ENCODE data around the gene RGL1.
A peak's percentile ranks its signal among the peaks of the same experiment; 100 is the strongest.
"Not testable (repeated sequence)": the region's sequence is repeated elsewhere in the genome, so short reads cannot be mapped to it uniquely, and the experiment has no call there.

Gene RGL1

DNA sequence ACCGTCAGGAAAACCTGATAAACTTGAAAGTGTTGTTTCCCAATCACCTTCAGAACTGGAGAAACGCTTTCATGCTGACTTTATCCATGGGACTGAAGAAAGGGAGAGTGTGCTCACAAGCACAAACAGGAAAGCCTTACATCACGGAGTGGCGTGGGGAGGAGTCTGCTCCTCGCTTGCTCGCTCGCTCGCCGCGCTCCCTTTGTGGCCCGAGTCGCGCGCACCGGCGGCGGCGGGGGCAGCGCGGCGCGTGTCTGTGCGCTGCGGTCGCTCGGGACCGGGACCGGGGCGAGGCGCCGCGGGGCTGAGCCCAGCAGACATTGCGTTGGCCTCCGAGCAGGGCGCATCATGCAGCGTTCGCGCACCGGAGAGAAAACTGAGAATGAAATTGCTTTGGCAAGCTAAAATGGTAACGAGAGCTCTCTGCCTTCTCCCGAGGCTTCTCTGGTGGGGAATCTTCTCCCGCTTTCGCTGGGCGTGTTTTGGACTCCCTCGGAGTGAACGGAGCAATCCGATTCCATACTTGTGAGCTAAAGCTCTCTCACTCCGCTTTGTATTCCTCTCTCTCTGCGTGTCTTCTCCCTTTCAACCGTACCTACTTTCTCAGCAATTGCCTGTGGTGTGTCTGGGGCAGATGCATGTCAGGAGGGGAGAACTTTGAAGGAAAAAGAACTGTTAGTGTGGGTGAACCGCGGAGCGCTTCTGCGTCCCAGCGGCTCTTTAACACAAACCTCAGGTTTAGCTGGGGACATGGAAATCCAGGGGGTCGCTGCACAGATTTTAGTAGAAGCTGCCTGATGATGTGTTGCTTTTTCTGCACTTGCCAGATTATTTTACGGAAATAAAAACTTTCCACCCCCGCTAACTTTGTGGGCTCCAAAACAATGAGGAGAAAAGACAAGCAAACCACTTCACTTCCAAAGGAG lies at the start of gene RGL1:
Gene RGL1 (plus strand): TSS at position 205 of the 926 bp plus-strand sequence. CDS start 178 bp downstream, at position 383.
- peak within 1 kb of the TSS; percentile 64 for H3K27ac ChIP-seq (ENCODE audit: low read depth, low read length)
- peaks cover 36% of the 10 kb centered on the region for H3K79me2 ChIP-seq (ENCODE audit: control insufficient read depth, insufficient read depth, low read length, unreplicated experiment)
- H3K4me3 ChIP-seq (ENCODE audit: low read depth, low read length), result peak within 1 kb of the TSS; percentile 83

DNA sequence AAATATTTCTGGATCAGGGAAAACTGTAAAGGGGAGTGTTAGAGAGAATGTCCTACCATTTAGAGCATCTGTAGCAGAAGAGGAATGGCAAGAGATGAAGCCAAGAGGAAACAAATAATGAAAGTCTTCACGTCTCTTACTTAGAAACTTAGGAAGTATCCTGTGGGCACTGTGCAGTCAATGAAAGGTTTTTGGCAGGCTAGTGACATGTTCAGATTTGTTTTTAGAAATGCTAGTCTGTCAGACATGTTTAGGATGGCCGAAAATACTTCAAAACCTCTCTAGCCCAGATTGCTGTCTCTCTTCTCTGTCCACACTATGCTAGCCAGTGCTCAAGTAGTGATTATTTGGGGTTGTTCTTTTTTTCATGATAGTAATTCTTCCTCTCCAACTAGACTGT lies 48.6 kb upstream of the RGL1 start:
- no peaks in the 10 kb centered on the region for H3K79me2 ChIP-seq (ENCODE audit: control insufficient read depth, insufficient read depth, low read length, unreplicated experiment)
- H3K4me1 ChIP-seq (ENCODE audit: control insufficient read depth, insufficient read depth, low read length, unreplicated experiment), result peaks cover 21% of the 10 kb centered on the region
- no peak overlapping the region for H3K4me3 ChIP-seq (ENCODE audit: low read depth, low read length)
- no peaks in the 10 kb centered on the region for H3K36me3 ChIP-seq (ENCODE audit: insufficient read depth, low read length)
- H2AFZ ChIP-seq (ENCODE audit: low read length, unreplicated experiment), result no peak overlapping the region
- H3K27ac ChIP-seq (ENCODE audit: low read depth, low read length), result peak overlapping the region; percentile 86
- H3K27me3 ChIP-seq (ENCODE audit: insufficient read depth, low read length), result no peaks in the 10 kb centered on the region

More for the DNA sequence above, at the start of gene RGL1:
- peak within 1 kb of the TSS; percentile 85 for H2AFZ ChIP-seq (ENCODE audit: low read length, unreplicated experiment)
- H3K4me1 ChIP-seq (ENCODE audit: control insufficient read depth, insufficient read depth, low read length, unreplicated experiment), result peaks cover 35% of the 10 kb centered on the region
- H3K36me3 ChIP-seq (ENCODE audit: insufficient read depth, low read length), result peaks cover 6% of the 10 kb centered on the region; the same call in 1 of the 2 replicates
- H3K27me3 ChIP-seq (ENCODE audit: insufficient read depth, low read length), result no peaks in the 10 kb centered on the region

- Histone ChIP-seq H2AFZ (ENCODE audit: low read length, unreplicated experiment) (peak overlapping the region; percentile 11), H3K36me3 (ENCODE audit: insufficient read depth, low read length) (peaks cover 2% of the 10 kb centered on the region; the same call in 1 of the 2 replicates), H3K79me2 (ENCODE audit: control insufficient read depth, insufficient read depth, low read length, unreplicated experiment) (no peaks in the 10 kb centered on the region), H3K4me3 (ENCODE audit: low read depth, low read length) (peak overlapping the region; percentile 28), H3K27me3 (ENCODE audit: insufficient read depth, low read length) (no peaks in the 10 kb centered on the region), H3K27ac (ENCODE audit: low read depth, low read length) (peak overlapping the region; percentile 86), H3K4me1 (ENCODE audit: control insufficient read depth, insufficient read depth, low read length, unreplicated experiment) (peaks cover 21% of the 10 kb centered on the region)
These were observed 47.9 kb upstream of the RGL1 start for GRCh38 chr1:183757061-183757460.

DNA sequence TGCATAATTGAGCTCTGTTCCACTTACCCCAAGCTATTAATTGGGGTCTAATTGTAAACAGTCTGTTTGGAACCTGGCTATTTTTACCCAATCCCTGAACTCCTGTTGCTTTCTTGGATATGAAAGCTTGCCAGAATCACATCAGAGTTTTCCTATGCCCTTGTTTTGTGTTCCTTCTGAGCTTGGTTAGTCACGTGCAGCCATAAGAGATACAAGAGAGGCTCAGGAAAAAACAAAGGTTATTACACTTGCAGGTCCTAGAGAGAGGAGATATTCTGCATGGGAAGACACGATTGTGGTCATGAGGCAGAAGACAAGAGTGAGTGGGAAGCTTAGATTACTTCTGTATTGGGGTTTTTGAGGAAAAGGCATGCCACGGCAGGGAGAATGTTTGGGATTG lies 46.0 kb upstream of the RGL1 start:
- H3K27me3 ChIP-seq (ENCODE audit: insufficient read depth, low read length), result no peaks in the 10 kb centered on the region
- no peak overlapping the region for H2AFZ ChIP-seq (ENCODE audit: low read length, unreplicated experiment)
- H3K36me3 ChIP-seq (ENCODE audit: insufficient read depth, low read length), result peaks cover 8% of the 10 kb centered on the region
- H3K79me2 ChIP-seq (ENCODE audit: control insufficient read depth, insufficient read depth, low read length, unreplicated experiment), result no peaks in the 10 kb centered on the region
- no peak overlapping the region for H3K4me3 ChIP-seq (ENCODE audit: low read depth, low read length)
- peaks cover 21% of the 10 kb centered on the region for H3K4me1 ChIP-seq (ENCODE audit: control insufficient read depth, insufficient read depth, low read length, unreplicated experiment)
- no peak overlapping the region for H3K27ac ChIP-seq (ENCODE audit: low read depth, low read length)

- H3K4me1 ChIP-seq (ENCODE audit: control insufficient read depth, insufficient read depth, low read length, unreplicated experiment), result peaks cover 21% of the 10 kb centered on the region
- H3K36me3 ChIP-seq (ENCODE audit: insufficient read depth, low read length), result peaks cover 15% of the 10 kb centered on the region
- no peak overlapping the region for H3K27ac ChIP-seq (ENCODE audit: low read depth, low read length)
- H3K4me3 ChIP-seq (ENCODE audit: low read depth, low read length), result no peak overlapping the region
- H2AFZ ChIP-seq (ENCODE audit: low read length, unreplicated experiment), result no peak overlapping the region
- H3K79me2 ChIP-seq (ENCODE audit: control insufficient read depth, insufficient read depth, low read length, unreplicated experiment), result no peaks in the 10 kb centered on the region
- H3K27me3 ChIP-seq (ENCODE audit: insufficient read depth, low read length), result no peaks in the 10 kb centered on the region
These were observed 44.3 kb upstream of the RGL1 start for GRCh38 chr1:183760661-183761060.

- H3K36me3 ChIP-seq (ENCODE audit: insufficient read depth, low read length), result peaks cover 15% of the 10 kb centered on the region
- H2AFZ ChIP-seq (ENCODE audit: low read length, unreplicated experiment), result no peak overlapping the region
- H3K27ac ChIP-seq (ENCODE audit: low read depth, low read length), result no peak overlapping the region
- peaks cover 13% of the 10 kb centered on the region for H3K4me1 ChIP-seq (ENCODE audit: control insufficient read depth, insufficient read depth, low read length, unreplicated experiment)
- H3K79me2 ChIP-seq (ENCODE audit: control insufficient read depth, insufficient read depth, low read length, unreplicated experiment), result no peaks in the 10 kb centered on the region
- no peaks in the 10 kb centered on the region for H3K27me3 ChIP-seq (ENCODE audit: insufficient read depth, low read length)
- H3K4me3 ChIP-seq (ENCODE audit: low read depth, low read length), result no peak overlapping the region
These were observed 43.0 kb upstream of the RGL1 start for GRCh38 chr1:183761871-183762270.

DNA sequence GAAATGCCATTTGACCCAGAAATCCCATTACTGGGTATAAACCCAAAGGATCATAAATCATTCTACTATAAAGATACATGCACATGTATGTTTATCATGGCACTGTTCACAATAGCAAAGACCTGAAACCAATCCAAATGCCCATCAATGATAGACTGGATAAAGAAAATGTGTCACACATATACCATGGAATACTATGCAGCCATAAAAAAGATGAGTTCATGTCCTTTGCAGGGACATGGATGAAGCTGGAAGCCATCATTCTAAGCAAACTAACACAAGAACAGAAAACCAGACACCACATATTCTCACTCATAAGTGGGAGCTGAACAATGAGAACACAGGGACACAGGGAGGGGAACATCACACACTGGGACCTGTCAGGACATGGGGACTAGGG lies 42.1 kb upstream of the RGL1 start:
- H3K4me3 ChIP-seq (ENCODE audit: low read depth, low read length); H3K27me3 ChIP-seq (ENCODE audit: insufficient read depth, low read length); H3K79me2 ChIP-seq (ENCODE audit: control insufficient read depth, insufficient read depth, low read length, unreplicated experiment); H3K27ac ChIP-seq (ENCODE audit: low read depth, low read length); H2AFZ ChIP-seq (ENCODE audit: low read length, unreplicated experiment); H3K4me1 ChIP-seq (ENCODE audit: control insufficient read depth, insufficient read depth, low read length, unreplicated experiment): not testable (repeated sequence)
- peaks cover 15% of the 10 kb centered on the region for H3K36me3 ChIP-seq (ENCODE audit: insufficient read depth, low read length)

DNA sequence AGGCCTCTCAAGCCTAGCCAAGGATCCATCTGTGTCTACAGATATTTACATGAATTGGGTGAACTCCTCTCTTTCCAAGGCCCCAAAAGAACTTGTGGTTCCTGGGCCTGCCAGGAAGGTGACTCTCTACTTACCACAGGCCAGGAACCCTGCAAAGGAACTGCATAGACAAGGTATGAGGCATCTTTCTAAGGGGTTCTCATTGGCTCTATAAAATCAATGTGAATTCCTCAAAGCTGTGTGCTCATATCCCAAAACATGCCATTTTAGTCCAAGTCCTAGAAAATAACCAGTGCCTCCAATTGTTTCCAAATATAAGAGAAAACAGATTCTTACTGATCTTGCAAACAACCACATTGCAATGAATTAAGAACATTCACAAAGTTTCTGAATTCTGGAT lies 39.9 kb upstream of the RGL1 start:
- H3K4me3 ChIP-seq (ENCODE audit: low read depth, low read length), result no peak overlapping the region
- no peak overlapping the region for H2AFZ ChIP-seq (ENCODE audit: low read length, unreplicated experiment)
- H3K36me3 ChIP-seq (ENCODE audit: insufficient read depth, low read length), result peaks cover 15% of the 10 kb centered on the region
- H3K79me2 ChIP-seq (ENCODE audit: control insufficient read depth, insufficient read depth, low read length, unreplicated experiment), result no peaks in the 10 kb centered on the region
- no peaks in the 10 kb centered on the region for H3K27me3 ChIP-seq (ENCODE audit: insufficient read depth, low read length)
- no peak overlapping the region for H3K27ac ChIP-seq (ENCODE audit: low read depth, low read length)
- H3K4me1 ChIP-seq (ENCODE audit: control insufficient read depth, insufficient read depth, low read length, unreplicated experiment), result no peaks in the 10 kb centered on the region

DNA sequence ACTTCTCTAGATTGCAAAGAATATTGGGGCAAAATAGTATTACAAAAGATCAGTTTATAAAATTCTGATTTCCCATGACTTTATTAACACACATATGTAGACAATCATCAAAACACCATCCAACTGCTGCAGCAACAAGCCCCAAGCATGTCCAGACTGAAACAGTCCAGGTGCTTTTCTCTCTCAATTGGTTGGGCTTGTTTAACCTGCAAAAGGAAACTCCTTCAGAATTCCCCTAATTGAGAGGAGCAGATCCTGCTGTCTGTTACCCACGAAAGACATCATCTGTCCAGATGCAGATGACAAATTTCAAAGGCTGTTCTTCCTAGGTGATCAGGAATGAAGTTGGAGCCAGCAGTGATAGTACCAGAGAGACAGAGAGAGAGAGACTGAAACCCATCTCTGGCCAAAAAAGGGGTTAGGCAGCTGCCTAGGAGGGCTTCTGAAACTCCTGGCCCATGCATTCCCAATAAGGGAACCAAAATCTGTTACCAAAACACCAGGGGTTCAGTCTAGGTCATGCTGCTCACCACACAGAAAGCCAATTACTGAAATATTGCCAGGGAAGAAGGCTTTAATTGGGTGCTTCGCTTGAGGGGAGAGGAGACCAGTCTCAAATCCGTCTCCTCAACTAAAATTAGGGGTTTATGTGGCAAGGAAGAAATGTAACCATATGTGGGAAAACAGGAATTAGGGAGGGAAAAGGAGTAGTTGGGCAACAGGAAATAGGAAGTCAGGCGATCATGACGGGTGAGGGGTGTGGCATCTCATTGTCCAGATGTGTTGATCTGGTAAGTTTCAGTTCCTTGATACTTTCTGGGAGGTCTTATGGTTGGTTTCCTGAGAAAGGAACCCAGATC lies 34.7 kb upstream of the RGL1 start:
- Histone ChIP-seq H3K27ac (ENCODE audit: low read depth, low read length) (no peak overlapping the region), H3K27me3 (ENCODE audit: insufficient read depth, low read length) (no peaks in the 10 kb centered on the region), H3K36me3 (ENCODE audit: insufficient read depth, low read length) (no peaks in the 10 kb centered on the region; the same call in 1 of the 2 replicates), H2AFZ (ENCODE audit: low read length, unreplicated experiment) (no peak overlapping the region), H3K4me3 (ENCODE audit: low read depth, low read length) (no peak overlapping the region), H3K79me2 (ENCODE audit: control insufficient read depth, insufficient read depth, low read length, unreplicated experiment) (no peaks in the 10 kb centered on the region), H3K4me1 (ENCODE audit: control insufficient read depth, insufficient read depth, low read length, unreplicated experiment) (no peaks in the 10 kb centered on the region)

DNA sequence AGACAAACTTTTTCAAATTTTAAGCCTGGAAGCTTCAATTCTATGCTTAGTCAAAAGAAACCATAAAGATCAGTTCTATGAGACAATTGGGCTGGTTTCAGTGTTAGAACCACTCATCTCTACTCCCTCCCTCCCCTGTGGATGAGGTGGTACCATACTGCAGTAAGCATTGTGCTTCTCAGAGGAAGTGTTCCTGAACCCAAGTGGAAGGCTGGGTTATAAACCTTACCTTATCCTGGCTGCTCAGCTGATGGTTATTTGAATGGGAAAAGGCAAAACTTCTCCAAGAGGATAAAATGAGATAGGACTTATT lies 34.1 kb upstream of the RGL1 start:
- no peaks in the 10 kb centered on the region for H3K4me1 ChIP-seq (ENCODE audit: control insufficient read depth, insufficient read depth, low read length, unreplicated experiment)
- H3K27me3 ChIP-seq (ENCODE audit: insufficient read depth, low read length), result no peaks in the 10 kb centered on the region
- H3K27ac ChIP-seq (ENCODE audit: low read depth, low read length), result no peak overlapping the region
- H3K79me2 ChIP-seq (ENCODE audit: control insufficient read depth, insufficient read depth, low read length, unreplicated experiment), result no peaks in the 10 kb centered on the region
- no peak overlapping the region for H2AFZ ChIP-seq (ENCODE audit: low read length, unreplicated experiment)
- no peak overlapping the region for H3K4me3 ChIP-seq (ENCODE audit: low read depth, low read length)
- no peaks in the 10 kb centered on the region; the same call in 1 of the 2 replicates for H3K36me3 ChIP-seq (ENCODE audit: insufficient read depth, low read length)

All from ACC112 (cell line).